Hepatic stellate cell (primary cell): Measurements from ENCODE around the gene NSD1.

Experiments
- DNase-seq: peaks from one replicate; pipeline ENCODE4 v3.0.0; 2011; ENCODE audit warnings: low spot score

NSD1 gene

GRCh38 chr5:177098120-177098469 is 35.5 kb upstream of the NSD1 start:
- DNase-seq = no peak

- peak; percentile 50 for DNase-seq
Measured at GRCh38 chr5:177098470-177099141, 35.0 kb upstream of the NSD1 start.

GRCh38 chr5:177099422-177100093 is 34.0 kb upstream of the NSD1 start:
- DNase-seq = no peak

- DNase-seq = peak; percentile 73
Measured at GRCh38 chr5:177100714-177101121, 32.9 kb upstream of the NSD1 start.

GRCh38 chr5:177103523-177104253 is 29.9 kb upstream of the NSD1 start:
- no peak for DNase-seq

- no peak for DNase-seq
Measured at GRCh38 chr5:177105691-177106476, 27.7 kb upstream of the NSD1 start.

GRCh38 chr5:177107159-177107558 is 26.4 kb upstream of the NSD1 start:
- no peak for DNase-seq

- DNase-seq = no peak
Measured at GRCh38 chr5:177109810-177110209, 23.8 kb upstream of the NSD1 start.

- peak; percentile 69 for DNase-seq
Measured at GRCh38 chr5:177111720-177112394, 21.7 kb upstream of the NSD1 start.

GRCh38 chr5:177112589-177113220 is 20.9 kb upstream of the NSD1 start:
- no peak for DNase-seq

- peak; percentile 92 for DNase-seq
Measured at GRCh38 chr5:177113566-177114424, 19.8 kb upstream of the NSD1 start.

GRCh38 chr5:177116631-177117373 is 16.8 kb upstream of the NSD1 start:
- DNase-seq = peak; percentile 94

- no peak for DNase-seq
Measured at GRCh38 chr5:177117441-177118045, 16.0 kb upstream of the NSD1 start.

- no peak for DNase-seq
Measured at GRCh38 chr5:177122566-177122965, 11.0 kb upstream of the NSD1 start.

- DNase-seq = no peak
Measured at GRCh38 chr5:177123789-177124485, 9.6 kb upstream of the NSD1 start.

- DNase-seq = no peak
Measured at GRCh38 chr5:177124486-177124991, 9.0 kb upstream of the NSD1 start.

GRCh38 chr5:177126771-177127170 is 6.8 kb upstream of the NSD1 start:
- DNase-seq = no peak

GRCh38 chr5:177128551-177128981 is 5.0 kb upstream of the NSD1 start:
- DNase-seq = no peak
